ENCODE data around the gene AFP.

Gene AFP

DNA sequence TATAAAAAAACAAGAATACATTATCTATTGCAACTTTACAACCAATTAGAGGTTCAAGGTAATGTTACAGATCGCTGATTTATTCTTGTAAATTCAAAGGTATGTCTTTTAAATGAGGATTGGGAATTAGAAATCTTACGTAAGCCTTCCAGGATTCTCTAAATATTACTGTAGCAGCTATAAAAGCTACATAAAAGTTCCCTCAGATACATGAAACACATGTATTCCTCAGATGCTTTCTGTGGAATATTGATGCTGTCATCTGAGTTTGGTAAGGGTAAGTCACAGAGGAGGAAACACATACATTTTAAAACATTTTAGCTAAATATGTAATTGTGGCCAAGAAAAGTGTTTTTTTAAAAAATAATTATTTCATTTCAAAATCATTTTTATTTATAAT lies 3.4 kb downstream of the AFP start:
- DNase-seq = no peak

DNA sequence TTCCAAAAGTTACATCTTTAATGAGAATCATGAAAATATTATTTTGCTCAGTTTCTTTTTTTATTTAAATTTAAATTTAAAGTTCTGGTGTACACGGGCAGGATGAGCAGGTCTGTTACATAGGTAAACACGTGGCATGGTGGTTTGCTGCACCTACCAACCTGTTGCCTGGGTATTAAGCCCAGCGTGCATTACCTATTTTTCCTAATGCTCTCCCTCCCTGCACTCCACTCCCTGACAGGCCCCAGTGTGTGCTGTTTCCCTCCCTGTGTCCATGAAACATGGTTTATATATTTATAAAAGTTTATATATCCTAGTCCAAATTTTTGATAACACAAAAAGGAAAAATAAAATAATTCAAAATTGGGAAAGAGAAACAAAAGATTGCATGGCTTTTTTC lies 4.0 kb downstream of the AFP start:
- no peak for DNase-seq

DNA sequence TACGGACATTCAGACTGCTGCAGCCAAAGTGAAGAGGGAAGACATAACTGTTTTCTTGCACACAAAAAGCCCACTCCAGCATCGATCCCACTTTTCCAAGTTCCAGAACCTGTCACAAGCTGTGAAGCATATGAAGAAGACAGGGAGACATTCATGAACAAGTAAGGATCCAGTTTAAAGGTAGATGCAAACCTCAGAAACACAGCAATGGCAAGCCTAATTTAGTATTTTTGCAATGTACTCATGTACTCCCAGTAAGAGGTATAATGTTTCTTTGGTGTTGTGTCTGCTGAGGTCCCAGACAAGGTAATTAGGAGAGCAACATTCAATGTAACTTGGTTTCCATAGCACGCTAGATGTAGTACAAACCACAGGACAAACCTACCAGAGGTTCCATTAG lies 4.6 kb downstream of the AFP start:
- DNase-seq = no peak

DNA sequence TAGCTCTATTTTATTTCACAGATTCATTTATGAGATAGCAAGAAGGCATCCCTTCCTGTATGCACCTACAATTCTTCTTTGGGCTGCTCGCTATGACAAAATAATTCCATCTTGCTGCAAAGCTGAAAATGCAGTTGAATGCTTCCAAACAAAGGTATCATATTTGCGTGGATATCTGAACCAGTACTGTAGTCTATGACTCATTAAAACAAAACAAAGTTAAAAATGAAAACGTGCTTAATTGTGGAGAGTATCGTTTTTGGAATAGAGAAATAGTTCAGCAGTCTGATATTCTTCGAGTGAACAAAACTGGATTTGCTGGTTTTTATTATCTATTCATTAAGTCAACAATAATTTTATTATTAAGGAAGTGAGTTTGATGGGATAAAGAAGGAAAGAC lies 6.3 kb downstream of the AFP start:
- DNase-seq = no peak

DNA sequence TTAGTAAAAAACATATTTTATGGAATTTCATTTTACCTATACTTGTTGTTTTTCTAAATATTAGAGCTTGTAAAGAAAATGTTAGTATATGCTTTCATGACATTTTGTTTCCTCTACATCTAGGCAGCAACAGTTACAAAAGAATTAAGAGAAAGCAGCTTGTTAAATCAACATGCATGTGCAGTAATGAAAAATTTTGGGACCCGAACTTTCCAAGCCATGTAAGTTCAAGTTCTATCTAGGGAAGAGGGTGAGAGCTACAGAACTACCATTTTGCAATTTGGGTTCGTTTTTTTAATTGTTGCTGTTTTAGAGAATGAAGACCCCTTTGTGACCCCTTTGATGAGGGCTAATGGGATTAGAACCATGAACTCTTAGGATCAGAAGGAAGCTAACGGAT lies 7.2 kb downstream of the AFP start:
- DNase-seq = no peak

DNA sequence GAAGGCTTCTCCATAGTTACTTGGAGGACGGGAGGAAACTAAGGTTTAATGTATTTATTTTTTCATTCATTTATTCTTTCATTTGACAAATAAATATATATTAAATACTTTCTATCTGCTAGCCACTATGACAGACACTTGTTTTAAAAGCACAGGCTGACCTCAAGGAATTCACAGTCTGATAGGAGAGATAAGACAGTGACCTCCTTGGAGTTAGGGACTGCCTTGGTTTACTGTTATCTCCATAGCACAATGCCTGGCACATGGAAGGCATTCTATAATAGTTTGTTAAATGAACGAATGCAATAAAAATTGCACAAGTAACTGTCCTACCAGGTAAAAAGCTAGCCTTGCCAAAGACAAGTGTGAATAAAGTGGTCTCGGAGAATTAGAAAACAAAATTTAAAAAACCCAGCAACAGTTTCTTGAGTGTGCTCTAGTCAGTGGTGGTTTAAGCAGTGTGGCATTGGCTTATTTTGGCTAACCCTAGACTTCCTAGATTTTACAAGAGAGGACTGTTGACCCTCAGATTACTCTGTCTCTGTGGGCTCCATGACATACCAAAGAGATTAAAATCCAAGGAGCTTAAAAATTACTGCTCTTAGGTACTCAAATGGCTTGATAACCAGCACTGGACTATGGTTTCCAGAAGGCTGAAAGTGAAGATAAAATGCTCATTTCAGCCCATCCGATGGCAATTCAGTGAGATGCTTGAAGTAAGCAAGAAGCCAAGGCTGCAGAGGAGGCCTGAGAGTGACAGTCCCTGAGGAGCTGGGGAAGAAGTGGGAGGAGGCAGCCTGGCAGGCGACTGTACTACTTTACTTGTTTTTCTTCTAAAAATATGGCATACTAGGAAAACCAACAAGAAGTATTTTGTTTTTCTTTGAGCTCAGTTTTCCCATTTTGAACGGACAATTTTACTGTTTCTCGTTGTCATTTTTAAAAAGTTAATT lies 9.6 kb downstream of the AFP start:
- no peak for DNase-seq

DNA sequence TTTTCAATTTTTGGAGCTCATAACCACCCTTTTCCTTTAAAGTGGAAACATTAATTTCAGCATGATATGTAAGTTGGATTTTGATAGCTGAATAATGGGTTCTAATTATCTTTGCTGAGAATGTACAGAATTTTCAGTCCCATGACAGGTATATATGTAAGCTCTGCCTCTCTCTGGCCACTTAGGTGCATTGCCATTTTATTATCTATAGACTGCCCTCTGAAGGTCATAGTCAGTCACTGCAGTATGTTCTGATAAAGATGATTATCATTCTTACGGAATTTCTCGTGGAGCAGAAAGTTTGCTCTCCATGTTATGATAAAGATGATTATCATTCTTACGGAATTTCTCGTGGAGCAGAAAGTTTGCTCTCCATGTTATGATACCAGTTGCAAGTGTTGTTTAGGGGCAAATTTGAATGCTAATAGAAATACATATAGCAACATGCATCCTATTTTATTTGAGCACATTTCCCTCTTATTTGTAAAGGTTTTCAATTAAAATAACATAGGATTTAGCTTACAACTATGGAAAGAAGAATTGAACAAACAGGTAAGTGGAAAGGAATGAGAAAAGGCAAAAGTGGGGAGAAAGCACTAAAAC lies 10.4 kb downstream of the AFP start:
- peak; percentile 62 for DNase-seq

DNA sequence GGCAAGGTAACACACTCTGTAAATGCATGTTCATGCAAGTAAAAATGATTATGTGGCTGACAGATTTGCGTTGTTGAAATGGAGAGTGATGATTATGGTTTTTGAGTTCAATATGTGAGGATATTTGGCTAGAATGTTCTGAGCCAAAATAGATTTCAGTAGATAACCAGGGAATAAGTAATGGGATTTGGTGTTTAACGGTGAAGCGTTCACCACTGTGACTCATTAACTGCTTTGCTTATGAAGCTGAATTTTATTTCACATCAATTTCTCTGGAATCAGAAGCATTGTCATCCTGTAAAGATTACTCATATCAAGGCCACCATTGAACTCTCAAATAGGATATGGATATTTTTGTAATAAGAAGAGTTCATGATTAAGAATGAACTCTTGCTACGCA lies 11.7 kb downstream of the AFP start:
- DNase-seq = no peak

DNA sequence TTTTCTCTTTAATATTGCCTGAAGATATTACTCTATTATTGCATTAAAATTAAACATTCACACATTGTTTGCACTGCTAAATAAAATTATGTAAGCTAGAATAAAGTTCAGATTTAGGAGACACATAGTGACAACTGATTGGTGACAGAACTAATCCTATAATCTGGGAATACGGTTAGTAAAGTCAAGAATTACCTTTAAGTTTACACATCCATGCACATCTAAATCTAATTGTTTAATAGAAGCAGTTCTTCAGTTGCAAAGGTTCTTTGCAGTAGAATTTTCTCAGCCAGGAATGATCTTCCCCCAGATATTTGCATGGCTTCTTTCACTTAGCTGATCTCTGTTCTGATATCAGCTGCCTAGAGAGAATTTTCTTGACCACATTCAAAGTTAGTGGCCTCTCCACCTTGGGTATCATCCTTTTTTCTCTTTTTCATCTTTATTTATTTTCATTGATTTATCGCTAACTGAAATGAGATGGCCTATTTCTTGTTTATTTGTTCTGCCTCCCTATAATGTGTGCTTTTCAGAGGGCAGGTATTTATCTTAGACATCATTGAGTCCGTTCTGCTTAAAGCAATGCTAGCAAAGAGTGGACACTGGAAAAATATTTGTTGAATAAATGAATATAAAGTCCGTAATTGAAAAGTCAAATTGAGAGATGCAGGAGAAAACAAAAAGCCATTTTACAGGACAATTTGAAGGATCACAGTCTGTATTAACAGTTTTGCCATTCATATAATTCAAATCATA lies 12.6 kb downstream of the AFP start:
- DNase-seq = no peak

DNA sequence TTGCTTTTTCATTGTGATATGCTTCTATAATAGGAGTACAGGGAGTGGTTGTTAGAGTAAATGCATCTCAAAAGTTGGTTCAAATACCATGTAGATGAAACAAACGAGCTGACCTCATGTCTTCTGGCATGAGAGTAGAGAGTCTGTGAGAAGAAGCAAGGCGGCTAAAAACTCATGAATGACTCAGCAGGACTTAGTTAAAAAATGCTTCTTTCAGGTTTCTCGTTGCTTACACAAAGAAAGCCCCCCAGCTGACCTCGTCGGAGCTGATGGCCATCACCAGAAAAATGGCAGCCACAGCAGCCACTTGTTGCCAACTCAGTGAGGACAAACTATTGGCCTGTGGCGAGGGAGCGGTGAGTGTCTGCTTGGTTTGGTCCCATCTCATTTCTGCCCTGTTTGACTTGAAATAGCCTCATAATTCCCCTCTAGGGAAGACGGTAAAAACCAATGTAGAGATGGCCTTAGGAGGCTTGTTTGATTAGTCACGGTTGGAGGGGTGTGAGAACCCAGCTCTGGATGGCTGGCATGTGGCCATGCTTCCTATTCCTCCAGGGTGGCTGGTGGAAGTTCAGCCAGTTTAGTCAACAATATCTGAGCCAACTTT lies 14.5 kb downstream of the AFP start:
- peak; percentile 1 for DNase-seq

DNA sequence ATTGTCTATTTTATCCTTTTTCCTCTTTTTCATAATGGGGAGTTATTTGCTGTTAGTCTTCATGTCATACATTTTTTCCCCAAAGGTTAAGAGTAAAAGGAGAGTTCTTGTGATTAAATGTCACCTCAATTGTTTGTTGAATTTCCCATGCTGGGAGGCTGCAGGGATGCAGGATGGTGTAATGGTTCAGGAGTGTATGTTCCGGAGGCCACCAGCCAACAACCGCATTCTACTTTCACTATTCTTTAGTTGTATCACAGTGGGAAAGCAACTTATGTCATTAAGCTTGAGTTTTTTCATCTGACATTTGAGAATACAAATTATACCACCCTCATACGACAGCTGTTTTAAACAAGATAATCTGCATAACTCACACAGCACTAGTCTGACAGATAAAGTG lies 15.4 kb downstream of the AFP start:
- peak; percentile 13 for DNase-seq

DNA sequence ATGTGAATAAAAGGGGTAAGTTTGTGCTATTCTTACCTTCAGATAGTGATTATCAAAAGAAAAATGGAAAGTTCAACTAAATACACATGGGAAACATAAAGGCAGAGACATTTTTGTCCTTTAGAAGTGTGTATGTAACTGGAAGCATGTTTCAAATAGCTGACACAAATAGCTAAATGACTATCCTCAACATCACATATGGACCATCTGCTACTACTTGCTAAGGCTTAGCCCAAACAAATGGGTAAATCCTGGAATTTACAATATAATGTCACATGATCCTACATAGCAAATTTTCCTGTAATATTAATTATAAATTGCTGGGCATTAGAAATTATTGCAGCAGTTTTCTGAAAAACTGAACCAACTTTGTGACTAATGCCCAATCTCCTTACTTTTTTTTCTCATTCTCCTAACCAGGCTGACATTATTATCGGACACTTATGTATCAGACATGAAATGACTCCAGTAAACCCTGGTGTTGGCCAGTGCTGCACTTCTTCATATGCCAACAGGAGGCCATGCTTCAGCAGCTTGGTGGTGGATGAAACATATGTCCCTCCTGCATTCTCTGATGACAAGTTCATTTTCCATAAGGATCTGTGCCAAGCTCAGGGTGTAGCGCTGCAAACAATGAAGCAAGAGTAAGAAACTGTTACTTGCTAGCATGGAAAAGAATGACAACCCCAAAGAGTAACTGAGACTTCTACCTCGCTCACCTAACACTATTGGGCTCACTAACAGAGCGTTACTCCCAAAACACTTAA lies 16.1 kb downstream of the AFP start:
- peak; percentile 19 for DNase-seq

DNA sequence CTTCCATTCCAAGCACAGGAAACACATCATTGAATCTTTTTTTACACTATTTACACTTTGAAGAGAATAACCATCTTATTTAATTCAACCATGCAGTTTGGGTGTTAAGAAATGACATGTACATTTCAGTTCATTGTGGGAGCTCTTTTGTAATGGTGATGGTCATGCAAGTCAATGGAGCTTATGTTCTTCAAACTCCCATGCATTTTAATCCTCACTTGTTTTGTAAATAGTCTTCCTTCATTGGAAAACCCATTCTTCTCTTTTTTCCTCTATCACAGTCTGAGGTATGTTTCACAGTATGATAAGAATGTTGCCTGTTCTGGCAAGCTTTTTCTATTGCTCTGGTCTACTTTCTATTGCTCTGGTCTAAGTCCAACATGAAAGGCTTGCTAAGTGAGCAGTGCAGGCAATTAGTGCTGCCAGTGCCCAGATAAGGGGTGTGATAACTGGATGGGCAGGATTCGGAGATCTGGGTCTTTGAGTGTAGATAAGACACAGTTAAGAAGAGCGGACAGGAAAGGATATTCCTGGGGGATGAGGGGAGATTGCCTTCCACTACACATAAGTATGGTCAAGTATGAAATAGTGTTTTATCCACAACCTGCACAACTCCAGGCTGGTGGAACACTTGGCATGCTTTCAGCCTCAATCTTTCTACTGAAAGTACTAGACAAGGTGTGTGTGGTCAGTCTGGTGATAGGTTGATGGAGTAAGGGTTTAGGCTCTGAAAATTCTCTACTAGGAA lies 17.1 kb downstream of the AFP start:
- no peak for DNase-seq

DNA sequence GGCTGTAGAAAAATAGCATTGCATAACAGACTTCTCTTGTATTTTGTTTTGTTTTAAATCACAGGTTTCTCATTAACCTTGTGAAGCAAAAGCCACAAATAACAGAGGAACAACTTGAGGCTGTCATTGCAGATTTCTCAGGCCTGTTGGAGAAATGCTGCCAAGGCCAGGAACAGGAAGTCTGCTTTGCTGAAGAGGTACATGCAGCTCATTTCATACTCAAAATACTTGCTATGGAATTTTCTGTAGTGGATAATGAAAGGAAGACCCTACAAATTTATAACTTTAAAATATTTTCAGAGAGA lies 17.6 kb downstream of the AFP start:
- DNase-seq = no peak

DNA sequence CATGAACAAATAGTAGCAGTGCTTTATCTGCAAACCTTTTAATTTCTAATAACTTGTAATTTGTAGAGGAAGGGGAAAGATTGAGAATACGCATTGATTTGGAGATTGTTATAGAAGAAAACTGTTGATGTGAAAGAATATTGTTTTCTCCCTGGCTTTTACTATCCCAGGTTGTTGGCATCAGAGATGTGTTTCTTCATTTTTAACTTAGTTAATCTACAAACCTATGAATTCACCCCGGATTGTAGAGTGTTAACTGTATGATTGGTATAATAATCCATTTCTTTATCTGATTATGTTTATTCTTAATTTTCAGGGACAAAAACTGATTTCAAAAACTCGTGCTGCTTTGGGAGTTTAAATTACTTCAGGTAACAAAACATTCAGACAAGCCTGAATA lies 18.9 kb downstream of the AFP start:
- DNase-seq = no peak

DNA sequence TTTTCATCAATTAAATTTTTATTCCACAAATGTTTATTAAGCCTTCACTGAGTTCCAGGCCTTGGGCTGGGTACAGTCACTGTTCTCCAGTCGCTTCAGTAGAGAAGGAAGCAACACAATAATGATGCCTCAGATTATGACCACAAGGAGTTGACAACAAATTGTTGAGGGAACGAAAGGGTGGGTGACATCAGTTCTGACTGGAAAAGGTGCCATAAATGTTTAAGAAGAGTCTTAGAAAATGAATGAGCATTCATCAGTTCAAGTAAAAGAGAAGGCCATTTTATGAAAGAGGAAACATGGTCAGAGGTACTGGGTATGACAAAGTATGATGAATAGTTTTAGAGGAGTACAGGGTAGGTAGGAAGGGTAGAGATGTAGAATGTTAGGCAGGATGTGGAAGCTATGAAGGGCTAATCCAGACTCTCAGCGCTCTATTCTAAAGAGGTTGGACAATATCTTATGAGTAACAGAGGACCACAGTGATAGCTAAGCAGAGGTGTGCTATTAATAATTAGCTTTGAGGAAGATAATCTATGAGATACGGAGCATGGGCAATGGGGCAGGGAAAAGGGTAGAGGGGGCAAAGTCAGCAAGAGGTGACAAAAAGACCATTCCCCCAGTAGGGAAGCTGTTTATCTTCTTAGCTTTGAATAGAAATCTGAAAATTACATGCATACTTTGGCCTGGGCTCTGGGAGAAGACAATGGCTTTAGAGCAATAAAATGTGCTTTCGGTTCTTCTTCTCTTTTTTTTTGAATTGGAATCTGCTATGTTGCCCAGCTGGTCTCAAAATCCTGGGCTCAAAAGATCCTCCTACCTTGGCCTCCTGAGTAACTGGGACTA lies 20.4 kb downstream of the AFP start:
- DNase-seq = no peak

DNA sequence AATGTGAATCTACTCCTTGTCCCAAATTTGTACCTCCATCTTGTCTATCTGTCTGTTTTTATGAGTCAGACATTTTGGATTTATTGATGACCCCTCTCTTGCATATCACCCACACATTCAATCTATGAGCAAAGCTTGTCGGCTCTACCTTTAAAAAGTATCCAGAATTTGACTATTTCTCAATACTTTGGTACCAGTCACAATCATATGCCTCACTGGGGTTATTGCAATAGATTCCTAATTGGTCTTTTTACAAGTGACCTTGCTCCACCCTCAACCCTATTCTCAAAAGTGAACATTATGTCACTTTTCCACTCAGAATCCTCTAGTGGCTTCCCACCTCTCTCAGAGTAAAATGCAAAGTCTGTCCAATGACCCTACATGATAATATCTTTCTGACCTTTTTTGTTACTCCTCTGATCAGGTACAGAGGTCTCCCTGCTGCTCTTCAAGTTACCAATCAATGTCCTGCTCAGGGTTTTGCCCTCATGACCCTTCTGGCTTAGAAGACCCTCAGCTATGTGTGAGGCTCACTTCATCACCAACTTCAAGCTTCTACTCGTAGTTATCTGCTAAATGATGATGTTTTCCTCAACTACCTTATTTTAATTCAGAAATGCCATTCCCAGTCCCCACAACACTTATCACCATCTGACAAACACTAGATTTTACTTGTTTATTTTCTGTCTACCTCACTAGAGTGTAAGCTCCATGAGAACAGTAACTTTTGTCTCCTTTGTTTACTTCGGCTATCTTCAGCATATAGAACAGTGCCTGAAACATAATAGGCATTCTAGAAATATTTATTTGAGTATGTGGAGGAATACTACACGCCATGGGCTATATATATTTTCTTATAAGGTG lies 22.4 kb downstream of the AFP start:
- no peak for DNase-seq

DNA sequence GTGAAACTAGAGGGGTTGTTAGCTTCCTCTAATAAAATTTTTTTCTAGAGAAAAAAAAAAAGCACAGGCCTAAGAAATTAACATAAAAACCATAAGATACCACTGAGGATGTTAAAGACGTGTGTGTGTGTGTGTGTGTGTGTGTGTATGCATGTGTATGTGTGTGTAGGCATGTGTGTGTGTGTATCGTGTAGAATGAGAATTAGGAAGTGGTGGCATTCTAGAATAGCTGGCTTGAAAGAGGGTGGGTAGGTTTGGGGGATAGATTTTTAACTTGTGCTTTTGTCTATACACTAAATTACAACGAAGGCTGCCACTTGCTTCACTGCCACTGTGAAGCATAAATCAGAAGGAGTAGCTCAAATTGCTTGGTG lies 23.0 kb downstream of the AFP start:
- no peak for DNase-seq

DNA sequence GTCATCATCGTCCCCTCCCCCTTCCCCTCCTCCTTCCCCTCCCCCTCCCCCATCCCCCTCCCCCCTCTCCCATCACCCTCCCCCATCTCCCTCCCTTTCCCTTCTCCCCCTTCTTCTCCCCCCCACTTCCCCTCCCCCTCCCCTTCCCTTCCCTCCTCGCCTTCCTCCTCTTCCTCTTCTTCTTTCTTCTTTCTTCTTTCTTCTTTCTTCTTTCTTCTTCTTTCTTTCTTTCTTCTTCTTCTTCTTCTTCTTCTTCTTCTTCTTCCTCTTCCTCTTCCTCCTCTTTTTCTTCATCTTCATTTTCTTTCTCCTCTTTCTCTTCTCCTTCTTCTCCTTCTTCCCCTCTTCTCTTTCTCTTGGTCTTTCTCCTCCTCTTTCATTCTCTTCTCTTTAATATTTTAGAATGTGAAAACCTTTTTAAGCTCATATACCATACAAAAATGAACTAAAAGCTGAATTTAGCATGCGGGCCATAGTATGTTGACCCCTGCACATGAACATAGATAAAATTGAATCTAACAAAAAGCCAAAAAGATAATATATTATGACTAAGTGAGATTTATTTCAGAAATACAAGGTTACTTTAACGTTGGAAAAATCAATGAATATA lies 25.0 kb downstream of the AFP start:
- DNase-seq = no peak

DNA sequence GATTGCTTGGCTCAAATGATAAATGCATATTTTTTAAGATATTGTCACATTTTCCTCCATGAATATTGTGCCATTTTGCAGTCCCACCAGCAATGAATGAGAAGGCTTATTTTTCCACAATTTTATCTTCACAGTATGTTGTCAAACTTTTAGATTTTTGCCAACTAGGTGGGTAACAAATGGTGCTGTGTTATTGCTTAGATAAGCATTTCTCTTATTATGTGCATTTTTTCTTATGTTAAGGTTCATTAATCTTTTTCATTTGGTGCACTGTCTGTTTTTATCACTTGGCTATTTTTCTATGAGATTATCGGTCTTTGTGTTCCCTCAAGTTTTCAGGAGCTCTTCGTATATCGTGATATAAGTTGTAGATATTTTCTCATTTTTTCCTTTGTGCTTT lies 32.1 kb downstream of the AFP start:
- DNase-seq = no peak
